ENCODE data around the gene TMEM178A. TPM values are rescaled to one million over a fixed set of nuclear protein-coding genes. Genes with fewer than 3 reads are reported as not detected.

The TMEM178A gene
- total RNA-seq, 2 experiments from 2014 or later: 0.25 to 0.38 TPM

GRCh38 chr2:39673018-39673417 is 7.3 kb downstream of the TMEM178A start:
- H3K27ac ChIP-seq (ENCODE audit: low read depth, low read length, poor library complexity, severe bottlenecking): no peak overlapping the region
- no TSS peak for BruUV-seq (replicated peaks)
- ChIA-PET CTCF (ENCODE audit: unreplicated experiment) (no interaction called here), POLR2A (no interaction called here)
- H3K4me2 ChIP-seq (ENCODE audit: low read length): no peak overlapping the region
- intact Hi-C loops (cut with micrococcal nuclease; ENCODE audit: unreplicated experiment): no loop called here
- H3K36me3 ChIP-seq (ENCODE audit: insufficient read depth, low read length): no peaks in the 10 kb centered on the region
- H3K9me2 ChIP-seq (ENCODE audit: insufficient read depth, low read length): no peaks in the 10 kb centered on the region
- no peak overlapping the region for H2AFZ ChIP-seq (ENCODE audit: low read length)
- no peaks in the 10 kb centered on the region for H3K79me2 ChIP-seq (ENCODE audit: insufficient read depth, low read depth, low read length)
- H4K20me1 ChIP-seq (ENCODE audit: insufficient read depth, low read length): no peaks in the 10 kb centered on the region
- no peak overlapping the region for H3K4me3 ChIP-seq (ENCODE audit: low read depth, low read length, poor library complexity, severe bottlenecking)
- no peak for TF ChIP-seq EZH2phosphoT487 (IDR thresholded peaks at IDR 0.05; ENCODE audit: borderline replicate concordance, low read depth, low read length)
- TF ChIP-seq, protein P1, sequence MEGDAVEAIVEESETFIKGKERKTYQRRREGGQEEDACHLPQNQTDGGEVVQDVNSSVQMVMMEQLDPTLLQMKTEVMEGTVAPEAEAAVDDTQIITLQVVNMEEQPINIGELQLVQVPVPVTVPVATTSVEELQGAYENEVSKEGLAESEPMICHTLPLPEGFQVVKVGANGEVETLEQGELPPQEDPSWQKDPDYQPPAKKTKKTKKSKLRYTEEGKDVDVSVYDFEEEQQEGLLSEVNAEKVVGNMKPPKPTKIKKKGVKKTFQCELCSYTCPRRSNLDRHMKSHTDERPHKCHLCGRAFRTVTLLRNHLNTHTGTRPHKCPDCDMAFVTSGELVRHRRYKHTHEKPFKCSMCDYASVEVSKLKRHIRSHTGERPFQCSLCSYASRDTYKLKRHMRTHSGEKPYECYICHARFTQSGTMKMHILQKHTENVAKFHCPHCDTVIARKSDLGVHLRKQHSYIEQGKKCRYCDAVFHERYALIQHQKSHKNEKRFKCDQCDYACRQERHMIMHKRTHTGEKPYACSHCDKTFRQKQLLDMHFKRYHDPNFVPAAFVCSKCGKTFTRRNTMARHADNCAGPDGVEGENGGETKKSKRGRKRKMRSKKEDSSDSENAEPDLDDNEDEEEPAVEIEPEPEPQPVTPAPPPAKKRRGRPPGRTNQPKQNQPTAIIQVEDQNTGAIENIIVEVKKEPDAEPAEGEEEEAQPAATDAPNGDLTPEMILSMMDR (conservative IDR thresholded peaks at IDR 0.05; ENCODE audit: low read length): no peak
- no peak for DNase-seq (ENCODE audit: low spot score)
- H3K4me1 ChIP-seq (ENCODE audit: insufficient read depth, low read length, poor library complexity, severe bottlenecking): no peaks in the 10 kb centered on the region
- no peaks in the 10 kb centered on the region for H3K9me3 ChIP-seq (ENCODE audit: low read length)

DNA sequence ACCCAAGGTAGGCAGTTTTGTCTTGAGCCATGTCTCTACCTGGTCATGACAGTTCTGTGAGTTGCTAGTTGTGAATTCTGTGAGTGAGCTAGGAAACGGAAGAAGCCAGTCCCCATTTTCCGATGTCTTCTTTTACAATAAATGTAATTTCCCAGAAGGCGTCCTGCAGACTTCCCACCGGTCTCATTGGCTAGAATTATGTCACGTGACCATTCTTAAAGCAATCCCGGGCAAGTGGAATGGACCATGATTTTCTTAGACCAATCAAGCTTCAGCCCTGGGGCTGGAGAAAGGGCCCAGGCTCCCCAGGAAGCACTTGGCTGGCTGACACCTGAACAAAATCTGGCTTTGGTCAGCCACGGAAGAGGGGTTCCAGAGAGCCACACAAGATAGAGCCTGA is 10.6 kb downstream of the TMEM178A start:
- H3K36me3 ChIP-seq (ENCODE audit: insufficient read depth, low read length): no peaks in the 10 kb centered on the region
- no peak for DNase-seq (ENCODE audit: low spot score)
- ChIA-PET CTCF (ENCODE audit: unreplicated experiment) (no interaction called here), POLR2A (no interaction called here)
- H2AFZ ChIP-seq (ENCODE audit: low read length): no peak overlapping the region
- H3K9me3 ChIP-seq (ENCODE audit: low read length): no peaks in the 10 kb centered on the region
- intact Hi-C loops (cut with micrococcal nuclease; ENCODE audit: unreplicated experiment): no loop called here
- TF ChIP-seq, protein P1 (conservative IDR thresholded peaks at IDR 0.05; ENCODE audit: low read length): no peak
- TF ChIP-seq EZH2phosphoT487 (IDR thresholded peaks at IDR 0.05; ENCODE audit: borderline replicate concordance, low read depth, low read length): no peak
- no peaks in the 10 kb centered on the region for H4K20me1 ChIP-seq (ENCODE audit: insufficient read depth, low read length)
- H3K79me2 ChIP-seq (ENCODE audit: insufficient read depth, low read depth, low read length): no peaks in the 10 kb centered on the region
- no peaks in the 10 kb centered on the region for H3K9me2 ChIP-seq (ENCODE audit: insufficient read depth, low read length)
- no TSS peak for BruUV-seq (replicated peaks)
- H3K4me2 ChIP-seq (ENCODE audit: low read length): no peak overlapping the region
- H3K27ac ChIP-seq (ENCODE audit: low read depth, low read length, poor library complexity, severe bottlenecking): no peak overlapping the region
- H3K4me1 ChIP-seq (ENCODE audit: insufficient read depth, low read length, poor library complexity, severe bottlenecking): no peaks in the 10 kb centered on the region
- H3K4me3 ChIP-seq (ENCODE audit: low read depth, low read length, poor library complexity, severe bottlenecking): no peak overlapping the region

DNA sequence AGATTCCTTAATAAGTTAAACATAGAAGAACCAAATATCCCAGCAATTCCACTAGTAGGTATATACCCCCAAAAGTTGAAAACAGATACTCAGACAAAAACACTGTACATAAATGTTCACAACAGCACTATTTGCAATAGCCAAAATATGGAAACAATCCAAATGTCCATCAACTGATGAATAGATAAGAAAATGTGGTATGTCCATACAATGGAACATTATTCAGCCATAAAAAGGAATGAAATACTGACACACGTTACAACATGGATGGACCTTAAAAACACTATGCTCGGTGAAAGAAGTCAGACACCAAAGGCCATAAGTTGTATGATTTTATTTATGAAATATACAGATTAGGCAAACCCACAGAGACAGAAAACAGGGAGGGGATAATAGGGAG is 12.5 kb downstream of the TMEM178A start:
- POLR2A ChIA-PET: interaction anchor here (0.7 kb wide), 1 partner anchor 16 kb away, joined by 3 read pairs; no protein-coding TSS in a partner anchor
- no peaks in the 10 kb centered on the region for H4K20me1 ChIP-seq (ENCODE audit: insufficient read depth, low read length)
- no TSS peak for BruUV-seq (replicated peaks)
- no peaks in the 10 kb centered on the region for H3K4me1 ChIP-seq (ENCODE audit: insufficient read depth, low read length, poor library complexity, severe bottlenecking)
- no peaks in the 10 kb centered on the region for H3K36me3 ChIP-seq (ENCODE audit: insufficient read depth, low read length)
- no peaks in the 10 kb centered on the region for H3K9me3 ChIP-seq (ENCODE audit: low read length)
- H3K9me2 ChIP-seq (ENCODE audit: insufficient read depth, low read length): no peaks in the 10 kb centered on the region
- no peak for DNase-seq (ENCODE audit: low spot score)
- H3K4me3 ChIP-seq (ENCODE audit: low read depth, low read length, poor library complexity, severe bottlenecking): no peak overlapping the region
- CTCF ChIA-PET (ENCODE audit: unreplicated experiment): no interaction called here
- no peak overlapping the region for H2AFZ ChIP-seq (ENCODE audit: low read length)
- no peak overlapping the region for H3K27ac ChIP-seq (ENCODE audit: low read depth, low read length, poor library complexity, severe bottlenecking)
- H3K4me2 ChIP-seq (ENCODE audit: low read length): no peak overlapping the region
- TF ChIP-seq, protein P1 (conservative IDR thresholded peaks at IDR 0.05; ENCODE audit: low read length): no peak
- no peak for TF ChIP-seq EZH2phosphoT487 (IDR thresholded peaks at IDR 0.05; ENCODE audit: borderline replicate concordance, low read depth, low read length)
- no peaks in the 10 kb centered on the region for H3K79me2 ChIP-seq (ENCODE audit: insufficient read depth, low read depth, low read length)
- intact Hi-C loops (cut with micrococcal nuclease; ENCODE audit: unreplicated experiment): no loop called here
